Endothelial cell of umbilical vein (primary cell): Measurements from ENCODE around the gene AMIGO3. TPM values are rescaled to one million over a fixed set of nuclear protein-coding genes. Genes with fewer than 3 reads are reported as not detected.

Experiments
- BruUV-seq: library from RNA; stranded (reverse); fragments of 400-500 nt; replicated peaks from 2 replicates; lab custom pipeline; 2021; lab: Mats Ljungman, UMichigan
- CTCF ChIA-PET: fragments of 300-600, 350-600 bp; sonication (Branson Sonifier 250); formaldehyde crosslinking; loops from one replicate; lab custom pipeline; 2021; ENCODE audit warnings: antibody characterized with exemption, inconsistent platforms; lab: Charles Lee
- POLR2A ChIA-PET: fragments of 300-600, 350-600 bp; sonication (Branson Sonifier 250); formaldehyde crosslinking; loops from one replicate; lab custom pipeline; 2021; ENCODE audit warnings: antibody characterized with exemption, inconsistent platforms; lab: Charles Lee
- DNase-seq: peaks from one replicate; pipeline ENCODE4 v3.0.0-alpha.2; 2011; ENCODE audit warnings: low read depth, low spot score
- FAIRE-seq: peaks from 2 replicates; lab custom pipeline; 2011; peaks lifted over from hg19 to GRCh38; lab: Jason Lieb, UNC
- H2AFZ ChIP-seq: 2 replicates; pipeline ENCODE4 v1.6.0; 2012; ENCODE audit warnings: low read depth, low read length, control low read depth, inconsistent platforms
- H3K27ac ChIP-seq: 2 replicates; pipeline ENCODE4 v1.5.1; 2011; ENCODE audit warnings: low read depth, mild to moderate bottlenecking, control low read depth, low read length, moderate library complexity; ENCODE audit not compliant: insufficient read depth
- H3K27me3 ChIP-seq, 2 experiments: 2 replicates each; pipeline versions ENCODE4 v1.6.0 to v1.6.1; 2011; ENCODE audit warnings: low read length in 2 of 2, mixed read lengths in 1 of 2; ENCODE audit not compliant: control insufficient read depth in 2 of 2, insufficient read depth in 2 of 2
- H3K36me3 ChIP-seq, 2 experiments: 2 replicates in 1 of 2; 3 replicates in 1 of 2; pipeline ENCODE4 v1.5.1; 2011; ENCODE audit warnings: low read length in 2 of 2, mild to moderate bottlenecking in 1 of 2, moderate library complexity in 1 of 2; ENCODE audit not compliant: control insufficient read depth in 2 of 2, insufficient read depth in 2 of 2; ENCODE audit errors: extremely low read depth in 1 of 2
- H3K4me1 ChIP-seq: 3 replicates; pipeline ENCODE4 v1.5.1; 2011; ENCODE audit warnings: mild to moderate bottlenecking, low read length; ENCODE audit not compliant: control insufficient read depth, insufficient read depth; ENCODE audit errors: extremely low read depth
- H3K4me2 ChIP-seq: 2 replicates; pipeline ENCODE4 v1.6.1; 2011; ENCODE audit warnings: low read length, control low read depth, mixed read lengths; ENCODE audit not compliant: insufficient read depth
- H3K4me3 ChIP-seq, 3 experiments: fragments of 200-600 bp in 1 of 3; sonication (generic), shearing (Covaris generic) in 1 of 3; replicated peaks in 1 of 3; 2 replicates each; pipeline ENCODE4 v1.5.1; 2011 to 2016; ENCODE audit warnings: control low read depth in 3 of 3, low read length in 3 of 3, mild to moderate bottlenecking in 2 of 3, inconsistent platforms in 1 of 3, low read depth in 1 of 3, moderate library complexity in 1 of 3; ENCODE audit not compliant: insufficient read depth in 1 of 3
- H3K79me2 ChIP-seq: 2 replicates; pipeline ENCODE4 v1.6.0; 2012; ENCODE audit warnings: low read length, inconsistent platforms; ENCODE audit not compliant: control insufficient read depth, insufficient read depth
- H3K9ac ChIP-seq: replicated peaks from 2 replicates; pipeline ENCODE3; 2011; ENCODE audit warnings: low read length, control low read depth; ENCODE audit not compliant: insufficient read depth; ENCODE audit errors: extremely low read depth
- H3K9me1 ChIP-seq: replicated peaks from 3 replicates; pipeline ENCODE4 v1.6.0; 2011; ENCODE audit warnings: mild to moderate bottlenecking, low read length; ENCODE audit not compliant: control insufficient read depth, insufficient read depth; ENCODE audit errors: extremely low read depth
- H3K9me3 ChIP-seq: replicated peaks from 2 replicates; pipeline ENCODE4 v1.5.1; 2012; ENCODE audit warnings: low read length, inconsistent platforms; ENCODE audit not compliant: control insufficient read depth, insufficient read depth
- H4K20me1 ChIP-seq: replicated peaks from 2 replicates; pipeline ENCODE3; 2011; ENCODE audit warnings: mild to moderate bottlenecking, low read length; ENCODE audit not compliant: control insufficient read depth, insufficient read depth; ENCODE audit errors: extremely low read depth
- CTCF ChIP-seq, 2 donors: IDR thresholded peaks; 1 replicate in 1 of 2; 2 replicates in 1 of 2; pipeline ENCODE4 v1.5.1; 2011; ENCODE audit warnings: low read length in 2 of 2, mild to moderate bottlenecking in 2 of 2, moderate library complexity in 2 of 2, control low read depth in 1 of 2, inconsistent platforms in 1 of 2, low read depth in 1 of 2; ENCODE audit not compliant: insufficient read depth in 1 of 2; ENCODE audit errors: extremely low read depth in 1 of 2
- EZH2 ChIP-seq: IDR thresholded peaks from 2 replicates; pipeline ENCODE4 v1.6.1; 2012; ENCODE audit warnings: borderline replicate concordance, low read depth, mild to moderate bottlenecking, moderate library complexity, low read length, inconsistent platforms; ENCODE audit not compliant: severe bottlenecking
- FOS ChIP-seq: IDR thresholded peaks from 2 replicates; pipeline ENCODE4 v1.6.1; 2011; ENCODE audit warnings: mild to moderate bottlenecking, low read length, moderate library complexity, borderline replicate concordance; ENCODE audit not compliant: insufficient read depth
- GATA2 ChIP-seq: IDR thresholded peaks from 2 replicates; pipeline ENCODE4 v1.7.0; 2011; ENCODE audit warnings: low read depth, mild to moderate bottlenecking, moderate library complexity, mixed read lengths, low read length; ENCODE audit not compliant: insufficient read length, insufficient read depth
- JUN ChIP-seq: IDR thresholded peaks from 2 replicates; pipeline ENCODE4 v1.6.1; 2011; ENCODE audit warnings: borderline replicate concordance, low read depth; ENCODE audit not compliant: insufficient read length, insufficient read depth
- MAX ChIP-seq: IDR thresholded peaks from 2 replicates; pipeline ENCODE4 v1.6.1; 2011; ENCODE audit not compliant: insufficient read depth, insufficient read length
- MYC ChIP-seq: IDR thresholded peaks from one replicate; pipeline ENCODE4 v1.6.1; 2011; ENCODE audit warnings: mild to moderate bottlenecking, low read depth, low read length
- POLR2A ChIP-seq: IDR thresholded peaks from 2 replicates; pipeline ENCODE4 v1.6.1; 2012; ENCODE audit warnings: low read depth, mild to moderate bottlenecking, control low read depth, low read length
- POLR2AphosphoS5 ChIP-seq: IDR thresholded peaks from 2 replicates; pipeline ENCODE4 v1.6.1; 2012; ENCODE audit warnings: low read depth, mild to moderate bottlenecking, control low read depth, low read length, moderate library complexity; ENCODE audit not compliant: insufficient read depth
- dilution Hi-C: fragments of 300-500 bp; cut with MboI; formaldehyde crosslinking; loops from one replicate; pipeline ENCODE4 v1.15.0; 2019; ENCODE audit warnings: low sequenced_read_pairs; ENCODE audit not compliant: extremely low pct_ligation_motif_present
- intact Hi-C: fragments of 100-400 bp; cut with micrococcal nuclease; formaldehyde crosslinking; loops from one replicate; pipeline ENCODE4 v1.10.0; 2022
- polyA plus RNA-seq, 4 experiments: library from polyadenylated mRNA; depleted of rRNA in 3 of 4; stranded (reverse) in 3 of 4; unstranded in 1 of 4; fragments of >200 nt; gene quantifications; 2 replicates each; pipeline versions ENCODE4 v1.2.1 to v1.2.3, GENCODE V29; 2011 to 2012; ENCODE audit warnings: missing spikeins in 1 of 4
- total RNA-seq: library from RNA; stranded (reverse); gene quantifications from 2 replicates; pipeline ENCODE4 v1.2.3, GENCODE V29; 2021

The AMIGO3 gene
- total and polyA plus RNA-seq, 2 donors (not counting 3 experiments of a cell fraction or from before 2014, with no cell fraction given): 0.21 TPM; not detected in 1

GRCh38 chr3:49727924-49728361 lies 8.5 kb upstream of the AMIGO3 start:
- Histone ChIP-seq H3K79me2 (peaks cover 7% of the 10 kb centered on the region), H2AFZ (no peak overlapping the region), H3K27ac (no peak overlapping the region), H3K36me3 (peaks cover 4 to 33% of the 10 kb centered on the region in 2 experiments), H3K4me1 (peaks cover 8% of the 10 kb centered on the region), H3K9me3 (no peaks in the 10 kb centered on the region), H3K27me3 (no peaks in the 10 kb centered on the region), H3K9ac (no peak overlapping the region), H3K4me3 (no peak overlapping the region), H3K9me1 (no peaks in the 10 kb centered on the region), H4K20me1 (no peaks in the 10 kb centered on the region), H3K4me2 (no peak overlapping the region)
- FAIRE-seq: no peak
- intact Hi-C loops (loop anchor here (10.0 kb wide), 1 partner anchor 357 kb away; the partner anchor contains the start of gene RBM5), dilution Hi-C loops (no loop called here)
- CTCF ChIA-PET: interaction anchor here (0.6 to 1.4 kb wide), 2 partner anchors 9 to 188 kb away, joined by 3 to 4 read pairs; no protein-coding TSS in a partner anchor
- POLR2A ChIA-PET: no interaction called here
- TF ChIP-seq FOS: no peak
- no peak for TF ChIP-seq CTCF (IDR thresholded peaks at IDR 0.05; ENCODE audit: extremely low read depth in 1 of 2, insufficient read depth in 1 of 2, low read depth in 1 of 2, low read length in 2 of 2)
- TF ChIP-seq GATA2: no peak
- TF ChIP-seq POLR2A: no peak
- TF ChIP-seq MAX: no peak
- no peak for TF ChIP-seq EZH2
- no peak for TF ChIP-seq MYC
- no peak for TF ChIP-seq JUN
- no peak for TF ChIP-seq POLR2AphosphoS5
- DNase-seq: no peak
- no TSS peak for BruUV-seq
